GM13976 (cell line): ENCODE results near the gene EVC.

Experiments used
- DNase-seq: peaks from one replicate; pipeline ENCODE4 v3.0.0; 2012; ENCODE audit warnings: low spot score
- in situ Hi-C: fragments of 300-500 bp; cut with MboI; formaldehyde crosslinking; loops from one replicate; pipeline ENCODE4 v1.12.0; 2022; ENCODE audit warnings: low sequenced_read_pairs, mixed read lengths, inconsistent platforms; ENCODE audit not compliant: unreplicated experiment
- TF ChIP-seq, protein P1 (sequence below): IDR thresholded peaks from 2 replicates; pipeline ENCODE4 v1.5.1; 2012; ENCODE audit warnings: borderline replicate concordance, mild to moderate bottlenecking; ENCODE audit not compliant: insufficient read depth; ENCODE audit errors: extremely low read depth, missing control alignments, control extremely low read depth

EVC gene

DNA sequence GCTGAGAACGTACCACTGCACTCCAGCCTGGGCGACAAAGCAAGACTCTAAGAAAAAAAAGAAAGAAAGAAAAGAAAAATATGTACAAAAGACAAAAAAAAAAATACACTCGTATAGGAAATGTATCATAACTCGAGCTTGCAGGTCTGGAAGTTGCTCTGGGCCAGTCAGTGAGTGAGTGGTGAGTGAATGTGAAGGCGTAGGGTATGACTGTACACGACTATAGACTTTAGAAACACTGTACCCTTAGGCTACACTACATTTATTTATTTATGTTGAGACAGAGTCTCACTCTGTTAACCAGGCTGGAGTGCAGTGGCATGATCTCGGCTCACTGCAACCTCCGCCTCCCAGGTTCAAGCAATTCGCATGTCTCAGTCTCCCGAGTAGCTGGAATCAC is 32.0 kb upstream of the EVC start:
- in situ Hi-C loops = no loop called here
- no peak for DNase-seq

DNA sequence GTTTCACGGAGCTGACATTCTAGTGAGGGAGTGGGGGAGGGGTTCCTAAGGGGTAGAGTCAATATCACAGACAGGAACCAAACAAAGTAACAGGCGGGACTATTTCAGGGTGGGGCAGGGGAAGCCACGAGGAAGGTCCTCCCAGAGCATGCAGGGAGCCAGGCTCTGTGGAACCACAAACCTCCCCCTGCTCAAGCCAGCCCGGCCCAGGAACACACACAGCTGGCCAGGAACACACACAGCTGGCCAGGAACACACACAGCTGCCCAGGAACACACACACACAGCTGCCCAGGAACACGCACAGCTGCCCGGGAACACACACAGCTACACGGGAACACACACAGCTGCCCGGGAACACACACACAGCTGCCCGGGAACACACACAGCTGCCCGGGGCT is 27.4 kb upstream of the EVC start:
- TF ChIP-seq, protein P1, sequence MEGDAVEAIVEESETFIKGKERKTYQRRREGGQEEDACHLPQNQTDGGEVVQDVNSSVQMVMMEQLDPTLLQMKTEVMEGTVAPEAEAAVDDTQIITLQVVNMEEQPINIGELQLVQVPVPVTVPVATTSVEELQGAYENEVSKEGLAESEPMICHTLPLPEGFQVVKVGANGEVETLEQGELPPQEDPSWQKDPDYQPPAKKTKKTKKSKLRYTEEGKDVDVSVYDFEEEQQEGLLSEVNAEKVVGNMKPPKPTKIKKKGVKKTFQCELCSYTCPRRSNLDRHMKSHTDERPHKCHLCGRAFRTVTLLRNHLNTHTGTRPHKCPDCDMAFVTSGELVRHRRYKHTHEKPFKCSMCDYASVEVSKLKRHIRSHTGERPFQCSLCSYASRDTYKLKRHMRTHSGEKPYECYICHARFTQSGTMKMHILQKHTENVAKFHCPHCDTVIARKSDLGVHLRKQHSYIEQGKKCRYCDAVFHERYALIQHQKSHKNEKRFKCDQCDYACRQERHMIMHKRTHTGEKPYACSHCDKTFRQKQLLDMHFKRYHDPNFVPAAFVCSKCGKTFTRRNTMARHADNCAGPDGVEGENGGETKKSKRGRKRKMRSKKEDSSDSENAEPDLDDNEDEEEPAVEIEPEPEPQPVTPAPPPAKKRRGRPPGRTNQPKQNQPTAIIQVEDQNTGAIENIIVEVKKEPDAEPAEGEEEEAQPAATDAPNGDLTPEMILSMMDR = no peak
- in situ Hi-C loops = no loop called here
- no peak for DNase-seq

More for the DNA sequence above, 32.0 kb upstream of the EVC start:
- TF ChIP-seq, protein P1 = no peak

DNA sequence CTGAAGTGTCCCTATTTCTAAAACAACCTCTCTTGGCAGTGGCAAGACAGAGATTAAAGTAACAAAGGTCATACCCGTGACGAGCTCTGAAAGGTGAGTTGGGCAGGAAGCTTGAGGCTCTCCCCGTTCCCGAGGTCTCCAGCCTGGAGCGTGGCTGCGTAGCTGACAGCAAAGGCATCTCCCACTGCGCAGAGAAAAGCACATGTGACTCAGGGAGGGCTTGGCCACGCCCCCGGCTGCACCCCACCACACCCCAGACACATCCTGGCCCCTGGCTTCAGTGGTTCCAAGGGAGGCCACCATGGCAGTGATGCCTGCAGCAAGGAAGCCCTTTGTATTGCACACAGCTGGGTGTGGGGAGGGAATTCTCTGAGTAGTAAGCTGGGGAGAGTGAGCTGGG is 25.7 kb upstream of the EVC start:
- no peak for DNase-seq
- in situ Hi-C loops = no loop called here
- TF ChIP-seq, protein P1 = no peak

DNA sequence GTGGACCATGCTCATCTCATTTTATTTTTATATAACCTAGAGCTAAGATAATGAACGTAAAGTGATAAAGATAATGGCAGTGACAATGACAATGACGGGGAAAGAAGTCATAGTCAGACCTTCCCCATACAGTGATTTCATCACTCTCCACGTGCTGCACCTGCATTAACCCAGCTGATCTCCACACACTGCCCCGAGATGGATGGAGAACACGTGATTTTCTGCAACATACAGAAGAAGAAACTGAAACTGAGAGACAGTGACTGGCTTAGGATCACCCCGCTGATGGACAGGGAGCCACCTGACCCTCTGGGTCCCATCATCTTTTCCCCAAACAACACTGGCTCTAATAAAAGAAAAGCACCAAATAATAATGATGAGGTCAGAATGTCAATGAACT is 24.7 kb upstream of the EVC start:
- TF ChIP-seq, protein P1 = no peak

DNA sequence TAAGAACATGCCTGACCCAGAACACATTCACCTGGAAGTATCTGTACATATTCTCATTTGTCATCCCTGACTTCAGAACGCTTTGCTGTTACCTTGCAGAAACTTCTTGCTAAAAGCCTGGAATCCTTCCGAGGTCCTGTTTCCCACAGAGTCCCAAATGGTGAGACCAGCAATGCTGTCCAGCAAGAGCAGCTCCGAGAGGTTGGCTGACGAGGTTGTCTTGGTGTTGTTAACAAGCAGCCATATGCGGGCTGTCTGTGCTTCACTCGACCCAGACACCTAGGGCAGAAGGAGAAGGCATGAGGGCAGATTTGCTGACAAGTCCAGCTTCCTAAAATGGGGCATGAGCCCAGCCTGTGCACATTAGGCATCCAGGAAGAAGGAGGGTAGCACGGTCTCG is 21.9 kb upstream of the EVC start:
- no peak for DNase-seq
- in situ Hi-C loops = no loop called here
- TF ChIP-seq, protein P1 = no peak

More for the DNA sequence above, 24.7 kb upstream of the EVC start:
- no peak for DNase-seq
- in situ Hi-C loops = no loop called here

DNA sequence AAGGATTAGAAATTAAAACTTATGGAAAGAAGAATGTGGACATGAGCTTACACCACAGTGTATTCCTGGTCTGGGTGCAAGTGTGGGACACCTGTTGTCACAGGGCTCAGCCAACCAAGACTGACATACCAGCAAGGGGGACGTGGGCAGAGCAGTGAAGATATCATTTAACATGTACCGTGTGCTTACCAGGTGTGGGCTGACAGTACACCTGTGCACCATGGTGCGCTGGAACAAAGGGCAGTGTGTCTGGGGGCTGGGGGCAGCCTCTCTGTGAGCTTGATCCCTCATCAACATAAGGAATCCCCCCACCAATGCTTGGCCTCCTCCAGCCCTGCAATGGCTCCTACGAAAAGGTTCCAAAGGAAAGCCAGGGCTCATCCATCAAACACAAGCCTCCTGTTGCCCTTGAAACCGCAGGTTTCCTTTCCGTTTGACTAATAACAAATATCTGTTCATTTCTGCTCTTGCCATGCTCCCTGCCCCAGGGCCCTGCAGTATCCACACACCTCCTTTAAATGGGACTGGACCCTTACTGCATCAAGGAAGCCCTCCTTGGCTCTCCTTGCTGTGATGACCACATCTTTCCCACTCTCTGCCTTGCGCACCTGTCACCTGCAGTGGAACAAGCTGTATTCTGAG is 19.4 kb upstream of the EVC start:
- no peak for DNase-seq
- in situ Hi-C loops = no loop called here
- TF ChIP-seq, protein P1 = no peak
